Measurements from ENCODE around the gene AHCYL2. TPM values are rescaled to one million over a fixed set of nuclear protein-coding genes. Genes with fewer than 3 reads are reported as not detected.
"Not testable (repeated sequence)": the region's sequence is repeated elsewhere in the genome, so short reads cannot be mapped to it uniquely, and the experiment has no call there.

The AHCYL2 gene
- total RNA-seq, 4 donors from 2014 or later, result 10.9 to 19.4 (median 14.6) TPM

GRCh38 chr7:129231666-129232065, 6.8 kb downstream of the AHCYL2 start:
- DNase-seq (ENCODE audit: low spot score) (no peak), ATAC-seq (ENCODE audit: low FRiP score) (no peak)
- TF ChIP-seq CTCF (IDR thresholded peaks at IDR 0.05), result no peak

- no peak for TF ChIP-seq CTCF (IDR thresholded peaks at IDR 0.05)
- ATAC-seq (ENCODE audit: low FRiP score), result no peak
- no peak for DNase-seq (ENCODE audit: low spot score)
Observed at GRCh38 chr7:129238546-129238945, 13.7 kb downstream of the AHCYL2 start.

GRCh38 chr7:129240119-129240820, 15.4 kb downstream of the AHCYL2 start:
- ATAC-seq (ENCODE audit: low FRiP score) (no peak), DNase-seq (ENCODE audit: low spot score) (no peak)
- TF ChIP-seq CTCF (IDR thresholded peaks at IDR 0.05), result no peak

- DNase-seq (ENCODE audit: low spot score), result no peak
- no peak for TF ChIP-seq CTCF (IDR thresholded peaks at IDR 0.05)
- no peak for ATAC-seq (ENCODE audit: low FRiP score)
Observed at GRCh38 chr7:129244220-129244619, 19.4 kb downstream of the AHCYL2 start.

GRCh38 chr7:129245533-129245932, 20.7 kb downstream of the AHCYL2 start:
- no peak for ATAC-seq (ENCODE audit: low FRiP score)
- no peak for DNase-seq (ENCODE audit: low spot score)

GRCh38 chr7:129247087-129247486, 22.3 kb downstream of the AHCYL2 start:
- DNase-seq (ENCODE audit: low spot score) (no peak), ATAC-seq (ENCODE audit: low FRiP score) (no peak)
- no peak for TF ChIP-seq CTCF (IDR thresholded peaks at IDR 0.05)

More at GRCh38 chr7:129245533-129245932, 20.7 kb downstream of the AHCYL2 start:
- TF ChIP-seq CTCF (IDR thresholded peaks at IDR 0.05), result no peak

GRCh38 chr7:129252128-129252527, 27.3 kb downstream of the AHCYL2 start:
- ATAC-seq (ENCODE audit: low FRiP score), result no peak
- DNase-seq (ENCODE audit: low spot score), result no peak
- TF ChIP-seq CTCF (IDR thresholded peaks at IDR 0.05), result no peak

GRCh38 chr7:129252603-129253002, 27.8 kb downstream of the AHCYL2 start:
- DNase-seq (ENCODE audit: low spot score); ATAC-seq (ENCODE audit: low FRiP score): not testable (repeated sequence)

All from omental fat pad (tissue), 4 donors.